OCI-LY3 (cell line): ENCODE measurements around the gene SLC36A4.
A peak's percentile ranks its signal among the peaks of the same experiment; 100 is the strongest.

Experiments used
- H2AFZ ChIP-seq: fragments of 200-600, 300-600 bp; shearing (Covaris generic); 2 replicates; pipeline ENCODE4 v1.6.0; 2014; ENCODE audit warnings: antibody characterized with exemption, low read depth, low read length
- H3K27ac ChIP-seq: fragments of 200-600, 300-600 bp; sonication (generic); 2 replicates; pipeline ENCODE4 v1.5.1; 2014; ENCODE audit warnings: mild to moderate bottlenecking, low read length, moderate library complexity, mixed read lengths
- H3K27me3 ChIP-seq: fragments of 200-600, 300-600 bp; sonication (generic); 2 replicates; pipeline ENCODE4 v1.6.1; 2014; ENCODE audit warnings: low read depth, low read length, mixed read lengths
- H3K36me3 ChIP-seq: fragments of 200-600, 300-600 bp; sonication (generic); replicated peaks from 2 replicates; pipeline ENCODE3; 2014; ENCODE audit warnings: low read depth, low read length, mixed read lengths
- H3K4me1 ChIP-seq: fragments of 300-600, 200-600 bp; sonication (generic); 2 replicates; pipeline ENCODE4 v1.6.1; 2014; ENCODE audit warnings: low read length, mixed read lengths
- H3K4me2 ChIP-seq: fragments of 200-600, 300-600 bp; sonication (generic); 2 replicates; pipeline ENCODE4 v1.6.1; 2014; ENCODE audit warnings: low read length, mixed read lengths
- H3K4me3 ChIP-seq: fragments of 300-600, 200-600 bp; sonication (generic); 2 replicates; pipeline ENCODE4 v1.5.1; 2014; ENCODE audit warnings: antibody characterized with exemption, mild to moderate bottlenecking, low read length, moderate library complexity
- H3K79me2 ChIP-seq: fragments of 300-600, 200-600 bp; shearing (Covaris generic); 2 replicates; pipeline ENCODE4 v1.6.1; 2014; ENCODE audit warnings: mild to moderate bottlenecking, low read length, mixed read lengths
- H3K9ac ChIP-seq: fragments of 300-600, 200-600 bp; shearing (Covaris generic); 2 replicates; pipeline ENCODE4 v1.6.0; 2014; ENCODE audit warnings: mild to moderate bottlenecking, low read length, moderate library complexity
- H3K9me3 ChIP-seq: fragments of 200-600, 300-600 bp; shearing (Covaris generic); 2 replicates; pipeline ENCODE4 v1.6.1; 2014; ENCODE audit warnings: low read length, mixed read lengths; ENCODE audit not compliant: insufficient read depth
- H4K20me1 ChIP-seq: fragments of 200-600, 300-600 bp; sonication (generic); 2 replicates; pipeline ENCODE4 v1.6.1; 2016; ENCODE audit warnings: low read length, mixed read lengths; ENCODE audit not compliant: insufficient read depth
- CTCF ChIP-seq: fragments of 200-600, 300-600 bp; sonication (generic); IDR thresholded peaks from 2 replicates; pipeline ENCODE4 v1.5.1; 2014; ENCODE audit warnings: antibody characterized with exemption, low read length, low read depth
- EZH2phosphoT487 ChIP-seq: fragments of 200-600 bp; shearing (Covaris generic); IDR thresholded peaks from 2 replicates; pipeline ENCODE4 v1.6.1; 2018; ENCODE audit warnings: antibody characterized with exemption, mixed run types, low read depth

SLC36A4 gene

GRCh38 chr11:93208663-93209270, 11.0 kb upstream of the SLC36A4 start:
- Histone ChIP-seq H3K36me3 (no peaks in the 10 kb centered on the region), H3K9me3 (peaks cover 14% of the 10 kb centered on the region; the same call in 1 of the 2 replicates), H3K4me2 (no peak overlapping the region), H2AFZ (no peak overlapping the region), H4K20me1 (no peaks in the 10 kb centered on the region), H3K27ac (no peak overlapping the region), H3K4me1 (no peaks in the 10 kb centered on the region), H3K4me3 (no peak overlapping the region), H3K27me3 (0 out of 2 replicates have a peak, but pooled peaks cover 4% of the 10 kb centered on the region), H3K9ac (no peak overlapping the region), H3K79me2 (no peaks in the 10 kb centered on the region)
- no peak for TF ChIP-seq CTCF
- TF ChIP-seq EZH2phosphoT487, result no peak

- Histone ChIP-seq H3K4me1 (peaks cover 9% of the 10 kb centered on the region), H3K4me2 (no peak overlapping the region), H3K36me3 (no peaks in the 10 kb centered on the region), H3K27ac (no peak overlapping the region), H2AFZ (no peak overlapping the region), H3K4me3 (no peak overlapping the region), H3K9ac (no peak overlapping the region), H3K27me3 (no peaks in the 10 kb centered on the region), H3K9me3 (no peaks in the 10 kb centered on the region), H4K20me1 (0 out of 2 replicates have a peak, but pooled peaks cover 3% of the 10 kb centered on the region), H3K79me2 (peaks cover 31% of the 10 kb centered on the region)
- no peak for TF ChIP-seq CTCF
- TF ChIP-seq EZH2phosphoT487, result no peak
These were observed 1.8 kb upstream of the SLC36A4 start for GRCh38 chr11:93199616-93200015.

GRCh38 chr11:93198215-93198845, 539 bp upstream of the SLC36A4 start:
- peak overlapping the region; percentile 79; the same call in 1 of the 2 replicates for H3K27ac ChIP-seq
- no peaks in the 10 kb centered on the region for H3K27me3 ChIP-seq
- H3K4me3 ChIP-seq, result peak overlapping the region; percentile 91
- H3K79me2 ChIP-seq, result peaks cover 41% of the 10 kb centered on the region
- TF ChIP-seq EZH2phosphoT487 (no peak), CTCF (no peak)
- peaks cover 9% of the 10 kb centered on the region for H3K4me1 ChIP-seq
- no peaks in the 10 kb centered on the region for H3K9me3 ChIP-seq
- peak overlapping the region; percentile 96 for H2AFZ ChIP-seq
- H3K4me2 ChIP-seq, result peak overlapping the region; percentile 87
- H4K20me1 ChIP-seq, result 0 out of 2 replicates have a peak, but pooled peaks cover 3% of the 10 kb centered on the region
- no peaks in the 10 kb centered on the region for H3K36me3 ChIP-seq
- H3K9ac ChIP-seq, result peak overlapping the region; percentile 97

GRCh38 chr11:93196816-93197379, 893 bp downstream of the SLC36A4 start:
- Histone ChIP-seq H2AFZ (peak overlapping the region; percentile 96), H3K27ac (peak overlapping the region; percentile 79), H3K79me2 (peaks cover 50% of the 10 kb centered on the region)

More at GRCh38 chr11:93196816-93197379, 893 bp downstream of the SLC36A4 start:
- Histone ChIP-seq H3K36me3 (no peaks in the 10 kb centered on the region), H3K4me1 (peaks cover 9% of the 10 kb centered on the region), H3K27me3 (no peaks in the 10 kb centered on the region), H3K9me3 (no peaks in the 10 kb centered on the region), H4K20me1 (0 out of 2 replicates have a peak, but pooled peaks cover 3% of the 10 kb centered on the region), H3K9ac (peak overlapping the region; percentile 97), H3K4me2 (peak overlapping the region; percentile 87), H3K4me3 (peak overlapping the region; percentile 91)
- TF ChIP-seq EZH2phosphoT487, result no peak
- TF ChIP-seq CTCF, result no peak
